Prostate gland (tissue), 2 donors: ENCODE data around the gene SMPD4. TPM values are rescaled to one million over a fixed set of nuclear protein-coding genes. Genes with fewer than 3 reads are reported as not detected.
"Not testable (repeated sequence)": the region's sequence is repeated elsewhere in the genome, so short reads cannot be mapped to it uniquely, and the experiment has no call there.

Experiments
- DNase-seq: peaks from one replicate; pipeline ENCODE4 v3.0.0-alpha.2; 2019; ENCODE audit warnings: low spot score
- H3K27ac ChIP-seq, 2 donors: fragments of 200-600 bp; sonication (generic); 2 replicates each; pipeline ENCODE4 v1.5.1; 2017 to 2019
- H3K27me3 ChIP-seq: fragments of 200-600 bp; sonication (generic); replicated peaks from 2 replicates; pipeline ENCODE4 v1.5.1; 2019; ENCODE audit not compliant: insufficient read depth
- H3K36me3 ChIP-seq, 2 donors: fragments of 200-600 bp; sonication (generic); 1 replicate in 1 of 2; 2 replicates in 1 of 2; pipeline versions ENCODE4 v1.5.1 to v1.8.1; 2017 to 2019
- H3K4me1 ChIP-seq: fragments of 200-600 bp; sonication (generic); replicated peaks from 2 replicates; pipeline ENCODE4 v1.5.1; 2019
- H3K4me3 ChIP-seq, 2 donors: fragments of 200-600 bp; sonication (generic); 2 replicates each; pipeline ENCODE4 v1.5.1; 2017 to 2019
- H3K9me3 ChIP-seq: fragments of 200-600 bp; sonication (generic); 2 replicates; pipeline ENCODE4 v1.5.1; 2017
- CTCF ChIP-seq, 4 experiments: fragments of 200-600 bp in 2 of 4; fragments of 450-650 bp in 2 of 4; sonication (generic) in 2 of 4; IDR thresholded peaks; 1 replicate in 3 of 4; 2 replicates in 1 of 4; pipeline ENCODE4 v1.5.1; 2016 to 2019; ENCODE audit warnings: antibody characterized with exemption in 4 of 4, mild to moderate bottlenecking in 2 of 4, moderate library complexity in 2 of 4
- POLR2A ChIP-seq: fragments of 450-650 bp; IDR thresholded peaks from one replicate; pipeline ENCODE4 v1.6.1; 2016; ENCODE audit warnings: antibody characterized with exemption, mild to moderate bottlenecking
- POLR2AphosphoS5 ChIP-seq: sonication (generic); formaldehyde crosslinking; IDR thresholded peaks from one replicate; pipeline ENCODE4 v1.6.1; 2017; ENCODE audit warnings: antibody characterized with exemption
- WGBS: methylation state at CpG from one replicate; pipeline ENCODE4 v1.1.5; 2018; 5-methylcytosine and 5-hydroxymethylcytosine counted together
- intact Hi-C: fragments of 100-400 bp; cut with DNase I; formaldehyde crosslinking; loops from one replicate; pipeline ENCODE4 v1.14.2; 2022
- total RNA-seq, 2 donors: library from RNA; depleted of rRNA; stranded (reverse); fragments of >200 nt; gene quantifications; one replicate each; pipeline ENCODE4 v1.1.0, GENCODE V29; 2016

The SMPD4 gene
- total RNA-seq, 2 donors from 2014 or later: 38.1 to 74.5 TPM

- H3K27ac ChIP-seq, H3K4me1 ChIP-seq, H3K27me3 ChIP-seq, H3K36me3 ChIP-seq, H3K4me3 ChIP-seq, intact Hi-C loops, H3K9me3 ChIP-seq: not testable (repeated sequence)
- peak; percentile 53 for DNase-seq
- WGBS: 60% methylated on average over 13 of the region's 15 CpGs
These were observed 42.6 kb downstream of the SMPD4 start for GRCh38 chr2:130138841-130139251.

GRCh38 chr2:130138326-130138725 is 43.1 kb downstream of the SMPD4 start:
- H3K36me3 ChIP-seq, H3K9me3 ChIP-seq, H3K27me3 ChIP-seq, H3K4me1 ChIP-seq, H3K27ac ChIP-seq, H3K4me3 ChIP-seq, DNase-seq, intact Hi-C loops: not testable (repeated sequence)
- 88% methylated on average over 5 of the region's 13 CpGs for WGBS

- H3K36me3 ChIP-seq, H3K27ac ChIP-seq, H3K4me1 ChIP-seq, H3K9me3 ChIP-seq, intact Hi-C loops, H3K4me3 ChIP-seq, H3K27me3 ChIP-seq, DNase-seq: not testable (repeated sequence)
- WGBS: 69% methylated on average over 3 of the region's 5 CpGs
These were observed 44.3 kb downstream of the SMPD4 start for GRCh38 chr2:130137118-130137517.

GRCh38 chr2:130136546-130136945 is 44.9 kb downstream of the SMPD4 start:
- H3K4me3 ChIP-seq, DNase-seq, H3K4me1 ChIP-seq, H3K27ac ChIP-seq, H3K9me3 ChIP-seq, H3K27me3 ChIP-seq, intact Hi-C loops, H3K36me3 ChIP-seq: not testable (repeated sequence)
- WGBS: 59% methylated on average over 4 of the region's 10 CpGs

GRCh38 chr2:130135692-130136541 is 45.5 kb downstream of the SMPD4 start:
- H3K4me1 ChIP-seq: no peaks in the 10 kb centered on the region
- DNase-seq: no peak
- no peak overlapping the region for H3K4me3 ChIP-seq
- no peaks in the 10 kb centered on the region for H3K36me3 ChIP-seq
- H3K9me3 ChIP-seq: no peaks in the 10 kb centered on the region
- no peak for TF ChIP-seq CTCF (IDR thresholded peaks at IDR 0.05)
- TF ChIP-seq POLR2A: no peak
- TF ChIP-seq POLR2AphosphoS5: no peak
- 85% methylated on average over 14 of the region's 15 CpGs for WGBS
- intact Hi-C loops: no loop called here
- no peak overlapping the region for H3K27ac ChIP-seq
- no peaks in the 10 kb centered on the region for H3K27me3 ChIP-seq

GRCh38 chr2:130129120-130129829 is 52.1 kb downstream of the SMPD4 start, which contains the start of gene POTEF:
POTEF (minus strand) TSS chr2:130129222; CDS start chr2:130120515, 8,707 bp downstream.
- H3K27ac ChIP-seq, H3K27me3 ChIP-seq, H3K4me3 ChIP-seq, intact Hi-C loops, H3K4me1 ChIP-seq, H3K9me3 ChIP-seq, H3K36me3 ChIP-seq, DNase-seq: not testable (repeated sequence)
- WGBS: 92% methylated on average over 19 of the region's 29 CpGs

GRCh38 chr2:130128464-130128863 is 52.9 kb downstream of the SMPD4 start:
- 86% methylated on average over 8 of the region's 14 CpGs for WGBS

GRCh38 chr2:130127726-130128125 is 53.7 kb downstream of the SMPD4 start:
- H3K4me3 ChIP-seq, H3K27me3 ChIP-seq, H3K4me1 ChIP-seq, intact Hi-C loops, H3K36me3 ChIP-seq, DNase-seq, H3K9me3 ChIP-seq, H3K27ac ChIP-seq: not testable (repeated sequence)
- no CpG with 5 or more reads among the region's 9 CpGs for WGBS

More at GRCh38 chr2:130128464-130128863, 52.9 kb downstream of the SMPD4 start:
- H3K27ac ChIP-seq, H3K9me3 ChIP-seq, intact Hi-C loops, H3K27me3 ChIP-seq, DNase-seq, H3K36me3 ChIP-seq, H3K4me3 ChIP-seq, H3K4me1 ChIP-seq: not testable (repeated sequence)

- 93% methylated on average over 29 of the region's 45 CpGs for WGBS
- H3K27me3 ChIP-seq, H3K27ac ChIP-seq, H3K36me3 ChIP-seq, H3K9me3 ChIP-seq, intact Hi-C loops, H3K4me3 ChIP-seq, H3K4me1 ChIP-seq, DNase-seq: not testable (repeated sequence)
These were observed 60.5 kb downstream of the SMPD4 start for GRCh38 chr2:130120924-130121323.

- H3K36me3 ChIP-seq, H3K4me3 ChIP-seq, H3K9me3 ChIP-seq, H3K4me1 ChIP-seq, H3K27me3 ChIP-seq, H3K27ac ChIP-seq, intact Hi-C loops, DNase-seq: not testable (repeated sequence)
- WGBS: 64% methylated on average over 4 of the region's 8 CpGs
These were observed 78.6 kb downstream of the SMPD4 start for GRCh38 chr2:130102597-130103363.
